ENCODE measurements around the gene CCNO. TPM values are rescaled to one million over a fixed set of nuclear protein-coding genes. Genes with fewer than 3 reads are reported as not detected.

The CCNO gene
- total and polyA plus RNA-seq, 7 donors = 2.0 TPM; not detected in 6

- Histone ChIP-seq H3K27me3 (no peaks in the 10 kb centered on the region), H3K36me3 (peaks cover 3 to 10% (median 7%) of the 10 kb centered on the region in 4 donors), H3K4me3 (no peak overlapping the region), H3K4me1 (no peaks in the 10 kb centered on the region), H3K9me3 (peaks cover 0 to 7% (median 3%) of the 10 kb centered on the region in 4 donors), H3K27ac (no peak overlapping the region)
- TF ChIP-seq CTCF (IDR thresholded peaks at IDR 0.05) = no peak
- TF ChIP-seq EP300 (IDR thresholded peaks at IDR 0.05) = no peak
- TF ChIP-seq POLR2AphosphoS5 (IDR thresholded peaks at IDR 0.05) = no peak
- no peak for TF ChIP-seq POLR2A (IDR thresholded peaks at IDR 0.05)
- DNase-seq = no peak
- WGBS, 2 donors = 11 to 76% methylated on average over 1 of the region's 1 CpG
- intact Hi-C loops (cut with DNase I) = no loop called here
These were observed 16.7 kb upstream of the CCNO start for GRCh38 chr5:55250064-55250463.

GRCh38 chr5:55241746-55242145 is 8.3 kb upstream of the CCNO start:
- intact Hi-C loops (cut with DNase I) = no loop called here

GRCh38 chr5:55236800-55237199 is 3.4 kb upstream of the CCNO start:
- TF ChIP-seq POLR2A (IDR thresholded peaks at IDR 0.05) = no peak
- no peak for TF ChIP-seq EP300 (IDR thresholded peaks at IDR 0.05)
- no peak for TF ChIP-seq POLR2AphosphoS5 (IDR thresholded peaks at IDR 0.05)
- TF ChIP-seq CTCF (IDR thresholded peaks at IDR 0.05) = no peak
- no peaks in the 10 kb centered on the region for H3K9me3 ChIP-seq
- DNase-seq = no peak
- intact Hi-C loops (cut with DNase I) = no loop called here
- H3K27ac ChIP-seq = no peak overlapping the region
- H3K36me3 ChIP-seq = no peaks in the 10 kb centered on the region
- no peak overlapping the region for H3K4me3 ChIP-seq
- WGBS, 2 donors = 60 to 80% methylated on average over 10 of the region's 10 CpGs
- H3K27me3 ChIP-seq = peaks cover 19 to 69% (median 40%) of the 10 kb centered on the region in 3 donors
- H3K4me1 ChIP-seq = peaks cover 0 to 29% (median 25%) of the 10 kb centered on the region in 4 donors

More at GRCh38 chr5:55241746-55242145, 8.3 kb upstream of the CCNO start:
- Histone ChIP-seq H3K36me3 (no peaks in the 10 kb centered on the region), H3K4me3 (no peak overlapping the region), H3K27ac (no peak overlapping the region), H3K9me3 (no peaks in the 10 kb centered on the region), H3K4me1 (no peaks in the 10 kb centered on the region), H3K27me3 (peaks cover 2 to 27% (median 3%) of the 10 kb centered on the region in 3 donors)
- TF ChIP-seq EP300 (IDR thresholded peaks at IDR 0.05) = no peak
- no peak for TF ChIP-seq POLR2AphosphoS5 (IDR thresholded peaks at IDR 0.05)
- TF ChIP-seq CTCF (IDR thresholded peaks at IDR 0.05) = no peak
- TF ChIP-seq POLR2A (IDR thresholded peaks at IDR 0.05) = no peak
- DNase-seq = no peak
- 52 to 78% methylated on average over 4 of the region's 4 CpGs for WGBS, 2 donors

GRCh38 chr5:55234121-55234700 is 803 bp upstream of the CCNO start:
- Histone ChIP-seq H3K36me3 (no peaks in the 10 kb centered on the region), H3K4me3 (peak overlapping the region; percentile 29 to 57 (median 48)), H3K27ac (no peak overlapping the region), H3K9me3 (no peaks in the 10 kb centered on the region), H3K4me1 (peaks cover 0 to 37% (median 34%) of the 10 kb centered on the region in 4 donors), H3K27me3 (peaks cover 41 to 81% (median 66%) of the 10 kb centered on the region in 3 donors)
- WGBS, 2 donors = 3 to 14% methylated on average over 31 of the region's 31 CpGs
- intact Hi-C loops (cut with DNase I) = no loop called here
- DNase-seq = no peak
- peak in 3 of 4 donors; percentile 24 to 46 (median 30) for TF ChIP-seq POLR2AphosphoS5 (IDR thresholded peaks at IDR 0.05)
- TF ChIP-seq POLR2A (IDR thresholded peaks at IDR 0.05) = no peak
- no peak for TF ChIP-seq CTCF (IDR thresholded peaks at IDR 0.05)
- no peak for TF ChIP-seq EP300 (IDR thresholded peaks at IDR 0.05)

Measured in sigmoid colon (tissue), 7 donors.